DMS 273 treated with DMSO at 0.1 percent for 48 hours (cell line): Measurements from ENCODE around the gene CBX5.
"Not testable (repeated sequence)": the region's sequence is repeated elsewhere in the genome, so short reads cannot be mapped to it uniquely, and the experiment has no call there.

Source experiments
- DNase-seq: peaks from one replicate; lab custom pipeline; 2025; lab: John Stamatoyannopoulos, UW

The CBX5 gene

GRCh38 chr12:54279632-54280467 is at the start of gene CBX5:
CBX5 (minus strand) TSS chr12:54280122; CDS start chr12:54257650, 22,472 bp downstream.
- peak; percentile 93 for DNase-seq

DNA sequence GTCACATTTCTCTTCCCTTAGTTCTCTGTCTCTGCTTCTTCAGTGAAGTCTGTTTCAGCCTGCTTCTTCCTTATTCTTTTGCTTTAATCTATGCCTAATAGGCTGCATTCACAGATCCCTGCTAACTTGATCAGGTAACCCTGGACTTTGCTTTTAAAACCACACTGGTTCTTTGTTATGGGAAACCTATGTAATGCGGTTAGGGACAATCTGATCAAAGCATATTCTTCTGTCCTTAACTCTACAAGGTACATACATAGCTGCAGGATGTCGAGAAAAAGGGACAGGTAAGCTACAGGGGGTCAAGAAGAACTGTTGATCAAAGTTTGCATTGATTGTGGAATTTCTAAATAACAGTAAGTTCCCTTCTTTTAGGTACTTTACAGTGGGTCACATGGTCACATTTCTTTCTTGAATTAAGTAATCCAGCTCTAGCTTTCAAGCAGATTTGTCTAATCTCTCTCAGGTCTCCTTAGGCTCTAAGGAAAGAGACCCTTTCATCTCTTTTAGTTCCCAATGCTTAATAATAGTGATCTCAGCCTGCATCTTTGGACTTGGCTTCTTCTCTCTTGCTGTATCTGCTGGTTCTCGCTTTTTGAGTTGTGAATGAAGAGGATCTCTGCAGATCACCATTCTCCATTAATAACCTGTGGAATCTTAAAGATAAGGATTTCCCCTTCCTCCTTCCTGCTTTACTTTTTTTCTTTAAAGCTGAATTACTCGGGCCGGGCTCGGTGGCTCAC is 48.8 kb upstream of the CBX5 start:
- DNase-seq, result no peak

DNA sequence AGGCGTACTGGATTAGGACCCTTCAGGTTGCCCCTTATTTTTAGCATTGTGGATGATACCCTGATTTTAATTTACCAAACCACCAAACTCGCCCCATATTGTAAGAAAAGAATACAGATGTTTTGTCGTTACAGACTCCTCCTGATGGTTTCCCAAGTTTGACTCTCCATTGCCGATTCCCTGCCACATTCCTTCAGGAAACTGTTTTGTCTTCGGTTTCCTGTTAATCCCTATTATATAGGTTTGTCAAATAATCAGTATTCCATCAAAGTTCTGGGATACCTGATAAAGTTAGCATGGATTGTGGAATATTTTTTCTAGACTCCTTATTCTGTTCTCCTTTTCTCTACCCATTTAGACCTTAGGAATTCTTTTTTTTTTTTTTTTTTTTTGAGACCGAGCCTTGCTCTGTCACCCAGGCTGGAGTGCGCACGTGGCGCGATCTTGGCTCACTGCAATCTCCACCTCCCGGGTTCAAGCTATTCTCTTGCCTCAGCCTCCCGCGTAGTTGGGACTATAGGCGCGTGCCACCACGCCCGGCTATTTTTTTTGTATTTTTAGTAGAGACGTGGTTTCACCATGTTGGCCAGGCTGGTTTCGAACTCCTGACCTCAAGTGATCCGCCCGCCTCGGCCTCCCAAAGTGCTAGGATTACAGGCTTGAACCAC is 45.7 kb upstream of the CBX5 start:
- not testable (repeated sequence) for DNase-seq

DNA sequence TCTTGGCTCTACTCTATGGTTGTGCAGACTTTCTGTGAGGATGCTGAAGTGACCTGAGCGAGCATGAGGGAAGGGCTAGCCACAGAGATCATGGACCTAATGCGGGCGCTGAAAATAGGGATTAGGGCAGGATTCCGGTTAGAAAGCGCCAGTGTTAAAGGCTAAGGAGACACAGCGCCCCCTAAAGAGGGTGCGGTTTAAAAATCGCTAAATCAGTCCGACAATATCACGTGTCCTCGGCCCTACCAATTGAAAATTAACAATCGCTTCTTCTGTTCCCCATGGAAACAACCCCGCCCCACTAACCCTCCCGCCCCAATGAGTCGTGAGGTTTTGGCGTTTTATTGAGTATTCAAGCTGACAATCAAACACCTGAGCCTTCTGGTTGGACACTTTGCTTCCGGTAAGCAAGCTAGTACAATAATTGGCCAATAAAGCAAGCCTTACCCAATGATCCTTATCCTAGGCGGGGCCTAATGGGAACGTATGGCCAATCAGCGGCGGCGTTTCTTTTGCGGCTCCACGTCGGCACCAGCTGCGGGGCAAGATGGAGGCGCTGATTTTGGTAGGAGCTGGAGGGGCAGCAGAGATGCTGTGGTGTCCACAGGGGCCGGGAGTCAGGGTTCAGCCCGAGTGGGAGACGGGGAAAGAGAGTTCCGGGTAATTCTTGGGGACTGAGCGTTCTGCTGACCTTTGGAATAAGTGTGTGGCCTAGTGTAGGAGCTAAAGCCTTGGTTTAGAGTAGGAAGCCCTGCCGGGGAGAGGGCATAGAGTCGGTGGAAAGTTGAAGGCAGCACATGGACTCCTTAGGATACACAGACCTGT is 44.9 kb upstream of the CBX5 start, which contains the start of gene COPZ1:
COPZ1 (plus strand) TSS at position 515 of the 825 bp plus-strand sequence; CDS start at position 548, 33 bp downstream.
- DNase-seq, result peak; percentile 99

GRCh38 chr12:54321363-54321762 is 41.4 kb upstream of the CBX5 start:
- DNase-seq, result no peak

GRCh38 chr12:54312309-54312708 is 32.4 kb upstream of the CBX5 start:
- DNase-seq, result not testable (repeated sequence)

DNA sequence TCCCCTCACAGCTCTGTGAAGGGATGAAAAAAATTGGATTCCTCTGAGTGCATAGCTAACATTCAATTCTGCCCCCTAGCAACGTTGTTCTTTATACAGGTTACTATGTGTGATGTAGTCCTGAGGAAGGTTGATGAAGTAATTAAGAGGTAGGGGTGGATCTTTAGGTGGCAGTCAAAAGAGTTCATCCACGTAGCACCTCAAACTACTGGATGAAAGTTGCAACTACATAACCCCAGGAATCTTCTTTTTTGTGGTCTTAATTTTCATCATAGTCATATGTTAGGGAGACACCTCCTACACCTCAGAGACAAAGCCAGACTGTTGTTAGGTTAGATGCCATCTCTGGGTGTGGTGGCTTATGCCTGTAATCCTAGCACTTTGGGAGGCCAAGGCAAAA is 31.1 kb upstream of the CBX5 start:
- no peak for DNase-seq

DNA sequence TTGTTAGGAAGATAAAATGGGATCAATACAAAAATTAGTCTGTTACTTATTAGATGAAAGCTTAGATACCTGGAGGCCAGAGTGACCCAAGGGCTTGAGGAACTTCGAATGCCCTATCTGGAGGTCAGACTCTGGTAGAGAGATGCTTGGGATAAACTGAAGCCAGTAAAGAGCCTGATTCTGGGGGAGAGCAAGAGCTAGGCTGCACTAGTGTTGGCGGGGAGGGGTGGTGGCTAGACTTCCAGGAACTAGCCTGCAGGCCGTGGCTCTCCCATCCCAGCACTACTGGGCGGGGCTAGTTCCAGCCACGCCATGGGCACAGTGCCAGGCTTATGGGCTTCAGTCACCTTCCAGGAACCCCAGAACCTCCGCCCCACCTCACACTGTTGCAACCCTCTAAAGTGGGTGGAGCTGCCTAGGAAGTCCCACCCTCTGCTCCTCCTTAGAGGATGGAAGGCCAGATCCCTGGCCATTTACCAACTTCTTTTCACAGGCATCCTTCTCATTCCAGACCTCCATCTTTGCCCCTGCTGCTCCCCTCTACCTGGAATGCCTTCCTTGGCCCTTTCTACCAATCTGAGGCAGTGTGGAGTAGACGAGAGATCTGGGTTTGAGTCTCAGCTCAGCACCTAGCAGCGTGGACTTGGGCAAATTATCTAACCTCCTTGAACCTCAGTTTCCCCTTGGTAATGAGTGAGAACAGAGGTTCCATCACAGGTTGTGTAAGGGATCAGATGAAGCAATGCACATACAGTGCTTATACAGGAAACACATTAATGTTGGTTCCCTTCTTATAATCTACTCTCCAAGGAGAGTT is 27.2 kb upstream of the CBX5 start:
- no peak for DNase-seq

- DNase-seq, result no peak
These were observed 24.4 kb upstream of the CBX5 start for GRCh38 chr12:54304187-54304810.

DNA sequence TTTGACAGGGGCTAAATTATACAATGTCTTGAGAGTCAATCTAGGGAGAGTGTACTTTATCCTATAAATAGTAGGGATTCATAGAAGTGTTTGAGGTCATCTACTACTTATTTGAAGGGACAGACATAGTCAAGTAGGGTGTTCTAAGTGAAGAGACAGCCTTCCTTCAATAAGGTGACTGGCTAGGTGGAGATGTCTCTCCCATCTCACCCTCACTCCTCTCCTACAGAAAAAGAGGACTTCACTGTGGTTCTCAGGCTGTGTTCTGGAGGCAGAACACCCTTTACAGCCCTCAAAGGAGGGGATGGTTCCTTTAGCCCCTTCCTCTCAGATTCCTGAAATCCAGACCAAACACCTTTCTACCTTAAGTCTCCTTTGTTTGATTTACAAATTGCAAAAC is 23.7 kb upstream of the CBX5 start:
- no peak for DNase-seq

- no peak for DNase-seq
These were observed 21.6 kb upstream of the CBX5 start for GRCh38 chr12:54301428-54302048.

DNA sequence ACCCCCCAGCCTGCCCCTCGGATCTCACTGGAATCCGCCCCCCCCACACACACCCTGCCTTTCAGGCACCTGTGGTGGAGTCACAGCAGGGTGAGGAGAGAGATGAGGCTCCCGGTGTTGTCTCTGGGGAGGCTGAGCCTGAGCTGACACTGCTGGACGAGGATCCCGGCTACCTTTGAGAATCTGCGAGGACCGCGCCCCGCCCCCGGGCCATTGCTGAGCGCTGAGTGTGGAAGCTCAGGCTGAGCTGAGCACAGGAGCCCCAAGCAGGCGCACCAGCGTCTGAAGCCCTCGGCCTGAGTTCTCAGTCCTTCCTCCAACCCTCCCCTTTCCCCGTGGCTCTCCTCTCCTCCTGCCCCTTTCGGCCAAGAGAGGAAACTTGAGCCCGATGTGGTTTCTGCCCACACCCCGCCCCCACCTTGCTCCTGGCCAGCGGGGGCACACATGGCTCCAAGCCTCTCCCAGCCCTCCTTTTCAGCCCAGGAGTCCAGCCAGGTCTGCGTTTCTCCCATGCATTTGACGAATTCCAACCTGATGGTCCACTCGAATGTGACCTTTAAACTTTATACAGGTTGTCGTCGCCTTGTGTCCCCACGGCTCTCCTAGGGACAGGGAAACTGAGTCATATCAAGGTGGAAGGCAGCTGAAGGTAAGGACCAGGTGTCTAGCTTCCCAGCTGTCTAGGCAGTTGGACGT is 21.0 kb upstream of the CBX5 start, which contains the start of gene NFE2:
NFE2 (minus strand) TSS at position 284 of the 696 bp plus-strand sequence. CDS start 5,767 bp downstream, outside the sequence.
- no peak for DNase-seq

- no peak for DNase-seq
These were observed 20.4 kb upstream of the CBX5 start for GRCh38 chr12:54300225-54300731.

- DNase-seq, result no peak
These were observed 19.7 kb upstream of the CBX5 start for GRCh38 chr12:54299515-54300224.

DNA sequence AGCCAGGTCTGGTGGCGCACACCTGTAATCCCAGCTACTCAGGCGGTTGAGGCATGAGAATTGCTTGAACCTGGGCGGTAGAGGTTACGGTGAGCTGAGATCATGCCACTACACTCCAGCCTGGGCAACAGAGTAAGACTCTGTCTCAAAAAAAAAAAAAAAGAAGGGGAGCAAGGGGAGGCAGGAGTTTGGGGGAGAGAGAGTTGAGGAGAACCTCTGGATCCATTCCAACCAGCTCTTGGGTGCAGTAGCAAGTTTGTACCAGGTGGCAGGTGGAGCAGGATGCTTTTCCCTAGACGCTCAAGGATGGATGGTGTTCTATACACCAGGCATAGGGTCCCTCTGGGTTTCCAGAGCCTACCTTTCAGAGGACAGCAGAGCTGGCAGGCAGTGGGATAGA is 19.0 kb upstream of the CBX5 start:
- DNase-seq, result no peak

DNA sequence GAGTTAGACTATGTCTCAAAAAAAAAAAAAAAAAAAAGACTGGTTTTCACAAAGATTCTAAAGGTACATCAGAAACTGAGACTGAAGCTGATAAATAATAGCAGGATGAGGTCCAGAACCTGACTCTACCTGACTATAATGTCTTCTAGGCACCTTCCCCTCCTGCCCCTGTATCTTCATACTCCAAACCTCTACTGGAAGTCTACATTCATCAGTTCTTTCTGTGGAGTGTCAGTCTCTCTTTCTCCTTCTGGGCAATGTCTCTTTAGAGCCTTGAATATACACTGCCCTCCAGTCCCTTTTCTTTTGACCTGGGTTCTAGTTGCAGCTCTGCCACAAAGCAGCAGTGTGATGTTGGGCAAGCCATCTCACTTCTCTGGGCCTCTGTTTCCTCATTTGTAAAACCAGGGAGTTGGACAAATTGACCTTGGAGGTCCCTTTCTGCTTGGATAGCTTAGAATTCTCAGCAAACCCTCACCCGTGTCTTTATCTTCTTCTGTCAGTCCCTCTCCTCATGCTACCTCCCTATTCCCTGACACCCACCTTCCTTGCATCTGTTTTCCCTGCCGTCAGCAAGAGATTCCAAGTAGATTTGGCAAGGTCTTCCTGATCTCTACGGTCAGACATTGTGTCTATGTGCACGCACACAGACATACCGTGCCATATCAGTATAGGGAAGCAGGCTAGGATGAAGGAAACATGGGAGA is 16.6 kb upstream of the CBX5 start:
- DNase-seq, result no peak

DNA sequence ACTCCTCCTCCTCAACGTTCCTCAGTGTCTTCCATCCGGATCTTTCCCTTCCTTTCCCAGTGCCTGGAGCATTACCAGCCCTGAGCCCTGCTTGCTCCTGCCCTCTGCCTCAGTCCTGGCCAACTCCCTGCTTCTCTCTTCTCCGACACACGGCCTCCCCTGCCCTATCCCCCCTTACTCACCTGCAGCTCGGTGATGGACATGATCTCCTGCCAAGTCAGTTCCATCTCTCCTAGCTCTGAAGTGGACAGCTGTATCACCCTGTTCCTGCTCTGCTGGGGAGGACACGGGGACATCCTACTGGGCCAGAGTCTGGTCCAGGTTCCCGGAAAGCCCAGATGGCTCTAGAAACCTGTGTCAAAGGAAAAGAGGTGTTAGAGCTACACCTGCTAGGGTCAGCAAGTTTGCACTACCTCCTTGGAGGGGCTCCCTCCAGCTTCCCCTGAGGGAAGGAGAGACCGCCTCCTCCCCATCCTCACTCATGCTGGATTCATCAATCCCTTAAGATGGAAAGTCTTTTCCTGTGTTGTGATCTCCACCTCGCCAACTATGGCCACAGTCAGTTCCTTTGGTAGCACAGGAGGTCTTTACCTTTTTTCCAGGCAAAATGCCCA is 15.1 kb upstream of the CBX5 start:
- DNase-seq, result no peak
